Neutrophil (primary cell): ENCODE data around the gene ALB.

Experiments used
- H3K27ac ChIP-seq: fragments of 200-600 bp; sonication (generic); 2 replicates; pipeline ENCODE4 v1.5.1; 2016; ENCODE audit warnings: mild to moderate bottlenecking, moderate library complexity
- H3K27me3 ChIP-seq: fragments of 200-600 bp; sonication (generic); 2 replicates; pipeline ENCODE4 v1.6.0; 2016; ENCODE audit warnings: mild to moderate bottlenecking
- H3K36me3 ChIP-seq: fragments of 200-600 bp; sonication (generic); 2 replicates; pipeline ENCODE4 v1.5.1; 2017
- H3K4me1 ChIP-seq, 2 experiments: fragments of 200-600 bp in 1 of 2; sonication (generic) in 1 of 2; 1 replicate in 1 of 2; 2 replicates in 1 of 2; pipeline versions ENCODE4 v1.5.1 to v1.6.1; 2013 to 2016; ENCODE audit warnings: low read depth in 1 of 2, low read length in 1 of 2, mild to moderate bottlenecking in 1 of 2, moderate library complexity in 1 of 2; ENCODE audit not compliant: control insufficient read depth in 1 of 2, insufficient read depth in 1 of 2
- H3K4me3 ChIP-seq, 2 experiments: fragments of 200-600 bp in 1 of 2; sonication (generic) in 1 of 2; 1 replicate in 1 of 2; 2 replicates in 1 of 2; pipeline ENCODE4 v1.5.1; 2013 to 2016; ENCODE audit warnings: low read depth in 1 of 2, low read length in 1 of 2, mild to moderate bottlenecking in 1 of 2, moderate library complexity in 1 of 2
- H3K9me3 ChIP-seq: fragments of 200-600 bp; sonication (generic); 2 replicates; pipeline ENCODE4 v1.5.1; 2016
- CTCF ChIP-seq: fragments of 200-600 bp; sonication (generic); IDR thresholded peaks from 2 replicates; pipeline ENCODE4 v1.5.1; 2016; ENCODE audit warnings: antibody characterized with exemption

The ALB gene

GRCh38 chr4:73440653-73441052 is 36.6 kb downstream of the ALB start:
- no peak for TF ChIP-seq CTCF
- H3K27ac ChIP-seq = no peak overlapping the region
- H3K4me3 ChIP-seq = no peak overlapping the region
- no peaks in the 10 kb centered on the region for H3K9me3 ChIP-seq
- peaks cover 16% of the 10 kb centered on the region for H3K27me3 ChIP-seq
- H3K36me3 ChIP-seq = no peaks in the 10 kb centered on the region
- no peaks in the 10 kb centered on the region for H3K4me1 ChIP-seq

GRCh38 chr4:73442275-73442674 is 38.2 kb downstream of the ALB start:
- no peak for TF ChIP-seq CTCF
- no peak overlapping the region for H3K4me3 ChIP-seq
- H3K27ac ChIP-seq = no peak overlapping the region
- peaks cover 12% of the 10 kb centered on the region for H3K27me3 ChIP-seq
- no peaks in the 10 kb centered on the region for H3K9me3 ChIP-seq
- H3K36me3 ChIP-seq = no peaks in the 10 kb centered on the region
- H3K4me1 ChIP-seq = no peaks in the 10 kb centered on the region

- no peak overlapping the region for H3K4me3 ChIP-seq
- H3K36me3 ChIP-seq = no peaks in the 10 kb centered on the region
- TF ChIP-seq CTCF = no peak
- peaks cover 9% of the 10 kb centered on the region for H3K27me3 ChIP-seq
- no peaks in the 10 kb centered on the region for H3K9me3 ChIP-seq
- H3K27ac ChIP-seq = no peak overlapping the region
- H3K4me1 ChIP-seq = no peaks in the 10 kb centered on the region
Observed at GRCh38 chr4:73443224-73443623, 39.1 kb downstream of the ALB start.

- H3K9me3 ChIP-seq = no peaks in the 10 kb centered on the region
- H3K36me3 ChIP-seq = no peaks in the 10 kb centered on the region
- TF ChIP-seq CTCF = no peak
- H3K4me1 ChIP-seq = no peaks in the 10 kb centered on the region
- no peak overlapping the region for H3K4me3 ChIP-seq
- H3K27ac ChIP-seq = no peak overlapping the region
- peaks cover 9% of the 10 kb centered on the region for H3K27me3 ChIP-seq
Observed at GRCh38 chr4:73445383-73446335, 41.6 kb downstream of the ALB start.

GRCh38 chr4:73446336-73446938 is 42.4 kb downstream of the ALB start:
- Histone ChIP-seq H3K36me3 (no peaks in the 10 kb centered on the region), H3K9me3 (no peaks in the 10 kb centered on the region), H3K27me3 (peaks cover 9% of the 10 kb centered on the region), H3K4me1 (no peaks in the 10 kb centered on the region), H3K4me3 (no peak overlapping the region), H3K27ac (no peak overlapping the region)
- no peak for TF ChIP-seq CTCF
